ENCODE results near the gene GSTA2.

- no peak for TF ChIP-seq POLR2AphosphoS5 (IDR thresholded peaks at IDR 0.05; ENCODE audit: low read depth, low read length)
- no peak for TF ChIP-seq POLR2A (IDR thresholded peaks at IDR 0.05; ENCODE audit: low read depth, low read length)
- TF ChIP-seq TAF1 (IDR thresholded peaks at IDR 0.05; ENCODE audit: low read depth, low read length) = no peak
- no peak for TF ChIP-seq SPI1 (IDR thresholded peaks at IDR 0.05; ENCODE audit: low read depth, low read length)
Measured at GRCh38 chr6:52808660-52809059, 45.4 kb upstream of the GSTA2 start.

All from GM12891 (cell line).